SU-DHL-6 (cell line): Measurements from ENCODE around the gene STKLD1.

Source experiments
- EZH2phosphoT487 ChIP-seq: fragments of 200-600 bp; sonication (generic), shearing (Covaris generic); conservative IDR thresholded peaks from 2 replicates; pipeline ENCODE4 v1.6.1; 2018; ENCODE audit warnings: mild to moderate bottlenecking, antibody characterized with exemption, low read length, moderate library complexity, mixed read lengths
- TF ChIP-seq, protein P1 (sequence below): fragments of 200-600 bp; sonication (generic); IDR thresholded peaks from one replicate; pipeline ENCODE4 v1.5.1; 2017; ENCODE audit warnings: antibody characterized with exemption, mild to moderate bottlenecking, low read length, moderate library complexity; ENCODE audit not compliant: insufficient read depth, poor library complexity, severe bottlenecking

DNA sequence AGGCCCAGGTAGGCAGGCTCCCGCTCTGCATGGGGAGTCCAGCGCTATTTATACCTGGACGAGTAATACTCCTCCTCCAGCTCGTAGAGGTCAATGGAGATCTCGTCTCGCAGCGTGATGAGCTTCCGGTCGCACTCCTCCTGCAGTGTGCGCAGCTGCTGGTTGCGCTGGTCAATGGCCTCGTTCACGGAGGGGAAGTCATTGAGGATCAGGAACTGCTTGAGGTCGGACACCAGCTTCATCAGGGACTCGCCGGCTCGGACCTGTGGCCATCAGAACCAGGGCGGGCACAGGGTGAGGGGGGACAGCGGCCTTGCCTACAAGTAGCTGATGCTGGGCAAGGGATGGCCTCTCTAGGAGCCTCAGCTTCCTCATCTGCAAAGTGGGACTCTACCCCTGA is 32.1 kb upstream of the STKLD1 start:
- TF ChIP-seq, protein P1, sequence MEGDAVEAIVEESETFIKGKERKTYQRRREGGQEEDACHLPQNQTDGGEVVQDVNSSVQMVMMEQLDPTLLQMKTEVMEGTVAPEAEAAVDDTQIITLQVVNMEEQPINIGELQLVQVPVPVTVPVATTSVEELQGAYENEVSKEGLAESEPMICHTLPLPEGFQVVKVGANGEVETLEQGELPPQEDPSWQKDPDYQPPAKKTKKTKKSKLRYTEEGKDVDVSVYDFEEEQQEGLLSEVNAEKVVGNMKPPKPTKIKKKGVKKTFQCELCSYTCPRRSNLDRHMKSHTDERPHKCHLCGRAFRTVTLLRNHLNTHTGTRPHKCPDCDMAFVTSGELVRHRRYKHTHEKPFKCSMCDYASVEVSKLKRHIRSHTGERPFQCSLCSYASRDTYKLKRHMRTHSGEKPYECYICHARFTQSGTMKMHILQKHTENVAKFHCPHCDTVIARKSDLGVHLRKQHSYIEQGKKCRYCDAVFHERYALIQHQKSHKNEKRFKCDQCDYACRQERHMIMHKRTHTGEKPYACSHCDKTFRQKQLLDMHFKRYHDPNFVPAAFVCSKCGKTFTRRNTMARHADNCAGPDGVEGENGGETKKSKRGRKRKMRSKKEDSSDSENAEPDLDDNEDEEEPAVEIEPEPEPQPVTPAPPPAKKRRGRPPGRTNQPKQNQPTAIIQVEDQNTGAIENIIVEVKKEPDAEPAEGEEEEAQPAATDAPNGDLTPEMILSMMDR: no peak
- no peak for TF ChIP-seq EZH2phosphoT487
